ENCODE measurements around the gene TGFB2. TPM values are rescaled to one million over a fixed set of nuclear protein-coding genes. Genes with fewer than 3 reads are reported as not detected.
"Not testable (repeated sequence)": the region's sequence is repeated elsewhere in the genome, so short reads cannot be mapped to it uniquely, and the experiment has no call there.

TGFB2 gene
- polyA plus RNA-seq, 2 of the 4 experiments (the other 2 are of a cell fraction) = 29.7 to 65.8 TPM

GRCh38 chr1:218315638-218316037, 29.5 kb upstream of the TGFB2 start (continued):
- no peak for TF ChIP-seq CTCF (IDR thresholded peaks at IDR 0.05)

- ATAC-seq = peak in 1 of 2 experiments; percentile 57; a peak in 2 of 6 replicates
- no peak for DNase-seq (ENCODE audit: low read depth in 1 of 2, low spot score in 1 of 2)
- POLR2A ChIA-PET = no interaction called here
- Histone ChIP-seq H3K9me3 (no peaks in the 10 kb centered on the region), H3K4me3 (no peak overlapping the region), H3K4me2 (no peak overlapping the region), H3K27ac (peak overlapping the region; percentile 38 to 64; a peak in 3 of 6 replicates), H3K4me1 (peaks cover 6% of the 10 kb centered on the region; the same call in 1 of the 3 replicates)
- CTCF ChIA-PET = interaction anchor here (2.0 kb wide), 1 partner anchor 18 kb away, joined by 5 read pairs; no protein-coding TSS in a partner anchor
- FAIRE-seq = no peak
- 0 out of 2 replicates have a peak, but pooled peaks have one; percentile 8 for TF ChIP-seq NFE2L2 (conservative IDR thresholded peaks at IDR 0.05; ENCODE audit: low read length)
- no peak for TF ChIP-seq HDAC2 (IDR thresholded peaks at IDR 0.05)
- TF ChIP-seq PBX3 (IDR thresholded peaks at IDR 0.05) = no peak
- TF ChIP-seq HOXB5 (CRISPR knock-in tag; IDR thresholded peaks at IDR 0.05) = no peak
- TF ChIP-seq RARB (CRISPR knock-in tag; IDR thresholded peaks at IDR 0.05) = no peak
- 91% methylated on average over 5 of the region's 5 CpGs for WGBS (ENCODE audit: missing lambda C conversion rate)
These were observed 28.1 kb upstream of the TGFB2 start for GRCh38 chr1:218317061-218317460.

GRCh38 chr1:218320182-218320581, 25.0 kb upstream of the TGFB2 start:
- H3K4me3 ChIP-seq; H3K4me1 ChIP-seq; H3K9me3 ChIP-seq; H3K27ac ChIP-seq; POLR2A ChIA-PET; FAIRE-seq; H3K4me2 ChIP-seq; ATAC-seq; DNase-seq (ENCODE audit: low read depth in 1 of 2, low spot score in 1 of 2): not testable (repeated sequence)
- WGBS (ENCODE audit: missing lambda C conversion rate) = 76% methylated on average over 3 of the region's 3 CpGs
- CTCF ChIA-PET = interaction anchor here (1.1 to 1.4 kb wide), 2 partner anchors 10 to 1493 kb away, joined by 3 to 4 read pairs; no protein-coding TSS in a partner anchor

- H3K4me2 ChIP-seq = no peak overlapping the region
- FAIRE-seq (no peak), DNase-seq (ENCODE audit: low read depth in 1 of 2, low spot score in 1 of 2) (no peak), ATAC-seq (no peak)
- ChIA-PET POLR2A (no interaction called here), CTCF (interaction anchor here (0.7 to 1.8 kb wide), 5 partner anchors 23 to 1489 kb away, joined by 3 to 6 read pairs (median 3); no protein-coding TSS in a partner anchor)
- no peaks in the 10 kb centered on the region for H3K9me3 ChIP-seq
- no peaks in the 10 kb centered on the region for H3K4me1 ChIP-seq
- no peak overlapping the region for H3K4me3 ChIP-seq
- no peak overlapping the region for H3K27ac ChIP-seq
- WGBS (ENCODE audit: missing lambda C conversion rate) = 90% methylated on average over 16 of the region's 17 CpGs
- TF ChIP-seq CHD2 (IDR thresholded peaks at IDR 0.05; ENCODE audit: low read length, partially characterized antibody) (no peak), EHF (CRISPR knock-in tag; IDR thresholded peaks at IDR 0.05) (no peak), MAZ (IDR thresholded peaks at IDR 0.05; ENCODE audit: borderline replicate concordance, low read depth, low read length) (no peak), EP300 (IDR thresholded peaks at IDR 0.05) (no peak), BCL3 (IDR thresholded peaks at IDR 0.05) (no peak), HEYL (CRISPR knock-in tag; IDR thresholded peaks at IDR 0.05) (no peak), ZFP36 (IDR thresholded peaks at IDR 0.05; ENCODE audit: borderline replicate concordance, partially characterized antibody) (no peak), ELK1 (IDR thresholded peaks at IDR 0.05; ENCODE audit: low read depth, low read length) (no peak), GATA3 (IDR thresholded peaks at IDR 0.05; ENCODE audit: borderline replicate concordance) (no peak), HDAC2 (IDR thresholded peaks at IDR 0.05) (no peak), MAX (IDR thresholded peaks at IDR 0.05) (no peak), POLR2AphosphoS2 (conservative IDR thresholded peaks at IDR 0.05; ENCODE audit: low read length) (no peak), FOSB (CRISPR knock-in tag; IDR thresholded peaks at IDR 0.05) (no peak), NPAS2 (CRISPR knock-in tag; IDR thresholded peaks at IDR 0.05; ENCODE audit: borderline replicate concordance) (no peak), SMC3 (IDR thresholded peaks at IDR 0.05) (no peak), HES2 (IDR thresholded peaks at IDR 0.05) (no peak)
These were observed 22.4 kb upstream of the TGFB2 start for GRCh38 chr1:218322762-218323161.
